ENCODE results near the gene TNRC6C. TPM values are rescaled to one million over a fixed set of nuclear protein-coding genes. Genes with fewer than 3 reads are reported as not detected.
"Not testable (repeated sequence)": the region's sequence is repeated elsewhere in the genome, so short reads cannot be mapped to it uniquely, and the experiment has no call there.

The TNRC6C gene
- total and polyA plus RNA-seq, 8 donors, result 14.0 to 20.3 (median 16.6) TPM

DNA sequence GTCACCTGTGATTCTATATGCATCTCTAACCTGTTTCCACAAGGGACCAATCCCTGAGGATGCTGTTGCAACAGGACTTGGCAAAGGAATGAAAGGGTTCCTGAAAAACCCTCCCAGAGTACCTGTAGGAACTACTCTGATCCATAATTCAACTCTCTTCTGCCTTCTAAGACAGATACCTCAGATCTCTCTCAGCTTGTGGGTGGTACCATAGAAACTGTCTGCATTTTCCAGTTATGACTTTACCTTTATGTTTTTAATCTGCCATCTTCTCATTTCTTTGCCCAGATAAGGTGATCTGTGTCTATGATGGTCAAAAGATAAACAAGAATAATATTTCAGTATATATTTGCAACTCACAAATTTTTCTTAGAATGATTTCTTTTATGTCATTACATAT is 105.0 kb downstream of the TNRC6C start:
- intact Hi-C loops (cut with DNase I), result no loop called here
- Histone ChIP-seq H3K4me1 (no peaks in the 10 kb centered on the region), H3K27ac (no peak overlapping the region), H3K9me3 (no peaks in the 10 kb centered on the region), H3K27me3 (no peaks in the 10 kb centered on the region), H3K4me3 (no peak overlapping the region), H3K36me3 (peaks cover 0 to 25% of the 10 kb centered on the region in 2 donors)
- no peak for ATAC-seq
- no peak for DNase-seq
- TF ChIP-seq, protein P1, sequence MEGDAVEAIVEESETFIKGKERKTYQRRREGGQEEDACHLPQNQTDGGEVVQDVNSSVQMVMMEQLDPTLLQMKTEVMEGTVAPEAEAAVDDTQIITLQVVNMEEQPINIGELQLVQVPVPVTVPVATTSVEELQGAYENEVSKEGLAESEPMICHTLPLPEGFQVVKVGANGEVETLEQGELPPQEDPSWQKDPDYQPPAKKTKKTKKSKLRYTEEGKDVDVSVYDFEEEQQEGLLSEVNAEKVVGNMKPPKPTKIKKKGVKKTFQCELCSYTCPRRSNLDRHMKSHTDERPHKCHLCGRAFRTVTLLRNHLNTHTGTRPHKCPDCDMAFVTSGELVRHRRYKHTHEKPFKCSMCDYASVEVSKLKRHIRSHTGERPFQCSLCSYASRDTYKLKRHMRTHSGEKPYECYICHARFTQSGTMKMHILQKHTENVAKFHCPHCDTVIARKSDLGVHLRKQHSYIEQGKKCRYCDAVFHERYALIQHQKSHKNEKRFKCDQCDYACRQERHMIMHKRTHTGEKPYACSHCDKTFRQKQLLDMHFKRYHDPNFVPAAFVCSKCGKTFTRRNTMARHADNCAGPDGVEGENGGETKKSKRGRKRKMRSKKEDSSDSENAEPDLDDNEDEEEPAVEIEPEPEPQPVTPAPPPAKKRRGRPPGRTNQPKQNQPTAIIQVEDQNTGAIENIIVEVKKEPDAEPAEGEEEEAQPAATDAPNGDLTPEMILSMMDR (IDR thresholded peaks at IDR 0.05), result no peak

DNA sequence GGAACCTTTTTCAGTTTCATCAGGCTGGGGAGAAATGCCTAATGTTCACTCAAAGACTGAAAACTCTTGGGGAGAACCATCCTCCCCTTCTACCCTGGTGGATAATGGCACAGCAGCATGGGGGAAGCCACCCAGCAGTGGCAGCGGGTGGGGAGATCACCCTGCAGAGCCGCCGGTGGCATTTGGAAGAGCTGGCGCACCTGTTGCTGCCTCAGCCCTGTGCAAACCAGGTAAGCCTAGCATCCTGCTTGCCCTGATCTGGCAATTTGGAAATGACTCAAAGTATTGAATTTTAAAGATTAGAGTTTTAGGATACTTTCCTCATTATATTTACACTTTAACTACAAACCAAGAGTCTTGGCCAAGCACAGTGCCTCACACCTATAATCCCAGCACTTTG is 106.2 kb downstream of the TNRC6C start:
- intact Hi-C loops (cut with DNase I), result no loop called here
- no peak overlapping the region for H3K27ac ChIP-seq
- DNase-seq (no peak), ATAC-seq (no peak)
- no peak overlapping the region for H3K4me3 ChIP-seq
- H3K9me3 ChIP-seq, result no peaks in the 10 kb centered on the region
- no peaks in the 10 kb centered on the region for H3K4me1 ChIP-seq
- peaks cover 0 to 36% of the 10 kb centered on the region in 2 donors for H3K36me3 ChIP-seq
- no peaks in the 10 kb centered on the region for H3K27me3 ChIP-seq
- TF ChIP-seq, protein P1 (IDR thresholded peaks at IDR 0.05), result no peak

DNA sequence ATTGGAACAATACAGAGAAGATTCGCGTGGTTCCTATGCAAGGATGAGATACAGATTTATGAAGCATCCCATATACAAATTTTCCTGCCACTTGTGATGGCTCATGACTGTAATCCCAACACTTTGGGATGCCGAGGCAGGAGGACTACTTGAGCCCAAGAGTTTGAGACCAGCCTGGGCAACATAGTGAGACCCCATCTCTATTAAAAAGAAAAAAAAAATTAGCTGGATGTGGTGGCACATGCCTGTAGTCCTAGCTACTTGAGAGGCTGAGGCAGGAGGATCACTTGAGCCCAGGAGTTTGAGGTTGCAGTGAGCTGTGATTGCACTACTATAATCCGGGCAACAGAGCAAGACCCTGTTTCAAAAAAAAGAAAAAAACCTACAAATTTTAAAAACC is 108.5 kb downstream of the TNRC6C start:
- H3K9me3 ChIP-seq; H3K27me3 ChIP-seq; DNase-seq; intact Hi-C loops (cut with DNase I); H3K4me3 ChIP-seq; H3K27ac ChIP-seq; ATAC-seq; H3K4me1 ChIP-seq: not testable (repeated sequence)
- peaks cover 0 to 51% of the 10 kb centered on the region in 2 donors for H3K36me3 ChIP-seq

DNA sequence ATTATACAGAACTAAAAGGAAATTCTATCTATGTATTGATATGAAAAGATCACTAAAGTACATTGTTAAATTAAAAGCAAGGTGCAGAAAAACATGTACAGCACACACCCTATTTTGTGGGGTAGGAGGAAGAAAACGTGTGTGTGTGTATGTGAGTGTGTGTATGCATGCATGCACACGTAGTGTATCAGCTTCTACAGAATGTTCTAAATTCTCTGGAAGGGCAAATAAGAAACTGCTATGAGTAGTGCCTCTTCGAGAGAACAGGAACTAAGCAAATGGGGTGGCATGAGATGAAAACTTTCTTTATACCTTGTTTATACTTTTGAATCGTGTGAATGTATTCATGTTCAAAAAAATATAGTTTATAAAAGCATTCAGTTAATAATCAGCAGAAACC is 111.2 kb downstream of the TNRC6C start:
- Histone ChIP-seq H3K4me1 (no peaks in the 10 kb centered on the region), H3K36me3 (peaks cover 0 to 77% of the 10 kb centered on the region in 2 donors), H3K9me3 (no peaks in the 10 kb centered on the region), H3K4me3 (no peak overlapping the region), H3K27ac (no peak overlapping the region), H3K27me3 (no peaks in the 10 kb centered on the region)
- intact Hi-C loops (cut with DNase I), result no loop called here
- TF ChIP-seq, protein P1 (IDR thresholded peaks at IDR 0.05), result no peak
- ATAC-seq (no peak), DNase-seq (no peak)

DNA sequence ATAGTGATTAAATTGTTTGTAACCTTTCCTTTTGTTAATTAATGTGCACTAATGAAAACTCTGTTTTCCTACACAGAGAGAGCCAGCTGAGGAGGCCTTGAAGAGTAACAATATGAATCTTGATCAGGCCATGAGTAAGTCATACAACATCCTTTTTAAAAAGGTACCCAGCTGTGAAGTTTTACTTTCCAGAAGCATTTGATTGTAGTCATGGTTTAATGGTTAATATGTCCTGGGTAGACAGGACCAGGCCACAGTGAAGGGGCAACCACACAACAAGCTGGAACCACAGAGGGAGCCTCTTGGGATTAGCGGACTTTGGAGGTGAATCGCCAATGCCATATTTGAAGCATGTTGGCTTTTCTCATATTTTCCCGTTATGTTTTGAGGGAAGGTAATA is 114.5 kb downstream of the TNRC6C start:
- intact Hi-C loops (cut with DNase I), result no loop called here
- Histone ChIP-seq H3K4me1 (no peaks in the 10 kb centered on the region), H3K36me3 (peaks cover 0 to 90% of the 10 kb centered on the region in 2 donors), H3K9me3 (no peaks in the 10 kb centered on the region), H3K4me3 (no peak overlapping the region), H3K27ac (no peak overlapping the region), H3K27me3 (no peaks in the 10 kb centered on the region)
- ATAC-seq (no peak), DNase-seq (no peak)
- TF ChIP-seq, protein P1 (IDR thresholded peaks at IDR 0.05), result no peak

DNA sequence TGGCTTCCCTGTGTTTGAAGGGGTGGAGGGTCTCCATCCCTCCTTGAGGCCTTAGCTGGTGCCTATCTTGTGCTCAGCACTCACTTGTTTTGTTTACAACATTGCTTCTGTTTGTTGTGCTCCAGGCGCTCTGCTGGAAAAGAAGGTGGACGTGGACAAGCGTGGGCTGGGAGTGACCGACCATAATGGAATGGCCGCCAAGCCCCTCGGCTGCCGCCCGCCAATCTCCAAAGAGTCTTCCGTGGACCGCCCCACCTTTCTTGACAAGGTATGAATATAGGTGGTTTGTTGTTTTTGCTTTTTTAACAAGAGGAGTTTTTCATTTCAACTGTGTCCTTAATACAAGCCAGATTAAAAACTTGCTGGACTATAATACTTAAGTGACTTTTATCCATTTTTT is 116.5 kb downstream of the TNRC6C start:
- H3K36me3 ChIP-seq, result peaks cover 0 to 95% of the 10 kb centered on the region in 2 donors
- H3K4me3 ChIP-seq, result no peak overlapping the region
- TF ChIP-seq, protein P1 (IDR thresholded peaks at IDR 0.05), result no peak
- no peak overlapping the region for H3K27ac ChIP-seq
- no peak for DNase-seq
- no peaks in the 10 kb centered on the region for H3K9me3 ChIP-seq
- H3K27me3 ChIP-seq, result no peaks in the 10 kb centered on the region
- no peaks in the 10 kb centered on the region for H3K4me1 ChIP-seq
- ATAC-seq, result no peak
- intact Hi-C loops (cut with DNase I), result no loop called here
